ENCODE data around the gene SLIT1. TPM values are rescaled to one million over a fixed set of nuclear protein-coding genes. Genes with fewer than 3 reads are reported as not detected.

SLIT1 gene
- polyA plus RNA-seq, 3 donors from 2014 or later = 0.07 to 0.36 TPM; not detected in 1

- Mint-ChIP-seq H3K27ac (no peak overlapping the region), H3K9me3 (no peaks in the 10 kb centered on the region), H3K27me3 (ENCODE audit: low read depth in 3 of 3) (no peaks in the 10 kb centered on the region), H3K36me3 (peaks cover 0 to 9% (median 8%) of the 10 kb centered on the region in 3 donors), H3K4me3 (no peak overlapping the region), H3K4me1 (peaks cover 4 to 5% of the 10 kb centered on the region in 2 donors)
- DNase-seq = no peak
These were observed 30.0 kb upstream of the SLIT1 start for GRCh38 chr10:97215619-97216260.

- H3K27me3 Mint-ChIP-seq (ENCODE audit: low read depth in 3 of 3) = no peaks in the 10 kb centered on the region
These were observed 27.7 kb upstream of the SLIT1 start for GRCh38 chr10:97213431-97213830.

GRCh38 chr10:97211229-97211628 lies 25.5 kb upstream of the SLIT1 start:
- no peaks in the 10 kb centered on the region for H3K9me3 Mint-ChIP-seq
- no peak for DNase-seq
- no peaks in the 10 kb centered on the region for H3K4me1 Mint-ChIP-seq
- no peaks in the 10 kb centered on the region for H3K36me3 Mint-ChIP-seq
- no peak overlapping the region for H3K27ac Mint-ChIP-seq
- no peak overlapping the region for H3K4me3 Mint-ChIP-seq
- no peaks in the 10 kb centered on the region for H3K27me3 Mint-ChIP-seq (ENCODE audit: low read depth in 3 of 3)

More at GRCh38 chr10:97213431-97213830, 27.7 kb upstream of the SLIT1 start:
- DNase-seq = no peak
- H3K36me3 Mint-ChIP-seq = no peaks in the 10 kb centered on the region
- H3K9me3 Mint-ChIP-seq = no peaks in the 10 kb centered on the region
- peak overlapping the region in 1 of 6 donors; percentile 41 for H3K27ac Mint-ChIP-seq
- H3K4me1 Mint-ChIP-seq = peaks cover 3 to 4% of the 10 kb centered on the region in 2 donors
- no peak overlapping the region for H3K4me3 Mint-ChIP-seq

GRCh38 chr10:97210543-97210960 lies 24.8 kb upstream of the SLIT1 start:
- Mint-ChIP-seq H3K4me3 (no peak overlapping the region), H3K27ac (no peak overlapping the region), H3K27me3 (ENCODE audit: low read depth in 3 of 3) (no peaks in the 10 kb centered on the region), H3K4me1 (no peaks in the 10 kb centered on the region), H3K9me3 (no peaks in the 10 kb centered on the region), H3K36me3 (no peaks in the 10 kb centered on the region)
- peak; percentile 57 to 58 (median 57) for DNase-seq

GRCh38 chr10:97207756-97208346 lies 22.1 kb upstream of the SLIT1 start:
- no peak for DNase-seq
- H3K4me3 Mint-ChIP-seq = no peak overlapping the region
- H3K9me3 Mint-ChIP-seq = no peaks in the 10 kb centered on the region

GRCh38 chr10:97207131-97207530 lies 21.4 kb upstream of the SLIT1 start:
- no peaks in the 10 kb centered on the region for H3K9me3 Mint-ChIP-seq
- H3K36me3 Mint-ChIP-seq = no peaks in the 10 kb centered on the region
- H3K27ac Mint-ChIP-seq = no peak overlapping the region
- H3K4me1 Mint-ChIP-seq = no peaks in the 10 kb centered on the region
- H3K27me3 Mint-ChIP-seq (ENCODE audit: low read depth in 3 of 3) = no peaks in the 10 kb centered on the region
- DNase-seq = no peak
- H3K4me3 Mint-ChIP-seq = no peak overlapping the region

More at GRCh38 chr10:97207756-97208346, 22.1 kb upstream of the SLIT1 start:
- Mint-ChIP-seq H3K4me1 (no peaks in the 10 kb centered on the region), H3K27ac (no peak overlapping the region), H3K36me3 (no peaks in the 10 kb centered on the region), H3K27me3 (ENCODE audit: low read depth in 3 of 3) (no peaks in the 10 kb centered on the region)

- Mint-ChIP-seq H3K27me3 (ENCODE audit: low read depth in 3 of 3) (peaks cover 0 to 1% (median 0%) of the 10 kb centered on the region in 3 donors), H3K9me3 (no peaks in the 10 kb centered on the region), H3K4me1 (peaks cover 5 to 16% of the 10 kb centered on the region in 2 donors), H3K36me3 (no peaks in the 10 kb centered on the region), H3K27ac (no peak overlapping the region), H3K4me3 (no peak overlapping the region)
- no peak for DNase-seq
These were observed 19.3 kb upstream of the SLIT1 start for GRCh38 chr10:97204826-97205679.

GRCh38 chr10:97203220-97203619 lies 17.5 kb upstream of the SLIT1 start:
- Mint-ChIP-seq H3K9me3 (no peaks in the 10 kb centered on the region), H3K4me3 (no peak overlapping the region), H3K36me3 (no peaks in the 10 kb centered on the region), H3K27ac (no peak overlapping the region), H3K4me1 (peaks cover 7 to 22% of the 10 kb centered on the region in 2 donors), H3K27me3 (ENCODE audit: low read depth in 3 of 3) (peaks cover 0 to 4% (median 1%) of the 10 kb centered on the region in 3 donors)
- no peak for DNase-seq

GRCh38 chr10:97200616-97201015 lies 14.9 kb upstream of the SLIT1 start:
- Mint-ChIP-seq H3K4me3 (no peak overlapping the region), H3K27me3 (ENCODE audit: low read depth in 3 of 3) (peaks cover 0 to 4% (median 1%) of the 10 kb centered on the region in 3 donors), H3K36me3 (no peaks in the 10 kb centered on the region), H3K27ac (no peak overlapping the region), H3K4me1 (peaks cover 15 to 36% of the 10 kb centered on the region in 2 donors), H3K9me3 (no peaks in the 10 kb centered on the region)
- DNase-seq = no peak

GRCh38 chr10:97199152-97199551 lies 13.4 kb upstream of the SLIT1 start:
- Mint-ChIP-seq H3K9me3 (no peaks in the 10 kb centered on the region), H3K4me1 (peaks cover 19 to 42% of the 10 kb centered on the region in 2 donors), H3K4me3 (no peak overlapping the region), H3K36me3 (no peaks in the 10 kb centered on the region), H3K27me3 (ENCODE audit: low read depth in 3 of 3) (peaks cover 1 to 4% (median 2%) of the 10 kb centered on the region in 3 donors), H3K27ac (no peak overlapping the region)
- no peak for DNase-seq

GRCh38 chr10:97197030-97197500 lies 11.3 kb upstream of the SLIT1 start:
- H3K27me3 Mint-ChIP-seq (ENCODE audit: low read depth in 3 of 3) = peaks cover 2 to 8% (median 7%) of the 10 kb centered on the region in 3 donors
- DNase-seq = no peak
- H3K4me1 Mint-ChIP-seq = peaks cover 19 to 42% of the 10 kb centered on the region in 2 donors
- H3K9me3 Mint-ChIP-seq = no peaks in the 10 kb centered on the region
- H3K36me3 Mint-ChIP-seq = no peaks in the 10 kb centered on the region
- no peak overlapping the region for H3K27ac Mint-ChIP-seq
- peak overlapping the region; percentile 41 to 59 (median 42) for H3K4me3 Mint-ChIP-seq

- peaks cover 19 to 39% of the 10 kb centered on the region in 2 donors for H3K4me1 Mint-ChIP-seq
- peaks cover 2 to 7% (median 6%) of the 10 kb centered on the region in 3 donors for H3K27me3 Mint-ChIP-seq (ENCODE audit: low read depth in 3 of 3)
- H3K36me3 Mint-ChIP-seq = no peaks in the 10 kb centered on the region
- H3K9me3 Mint-ChIP-seq = no peaks in the 10 kb centered on the region
- H3K4me3 Mint-ChIP-seq = peak overlapping the region; percentile 82 to 92 (median 83)
- no peak overlapping the region for H3K27ac Mint-ChIP-seq
- DNase-seq = peak; percentile 58 to 68 (median 64)
These were observed 10.7 kb upstream of the SLIT1 start for GRCh38 chr10:97196223-97197029.

- Mint-ChIP-seq H3K4me3 (peak overlapping the region; percentile 82 to 92 (median 83)), H3K27ac (no peak overlapping the region), H3K4me1 (peaks cover 16 to 32% of the 10 kb centered on the region in 2 donors), H3K27me3 (ENCODE audit: low read depth in 3 of 3) (peaks cover 2 to 7% (median 6%) of the 10 kb centered on the region in 3 donors), H3K36me3 (no peaks in the 10 kb centered on the region), H3K9me3 (no peaks in the 10 kb centered on the region)
- DNase-seq = no peak
These were observed 10.0 kb upstream of the SLIT1 start for GRCh38 chr10:97195706-97196222.

Measured in immature natural killer cell (primary cell).